NCI-H510A treated with DMSO at 0.1 percent for 48 hours (cell line): ENCODE measurements around the gene NR2C2.

Source experiments
- DNase-seq: peaks from one replicate; lab custom pipeline; 2025; lab: John Stamatoyannopoulos, UW

The NR2C2 gene

DNA sequence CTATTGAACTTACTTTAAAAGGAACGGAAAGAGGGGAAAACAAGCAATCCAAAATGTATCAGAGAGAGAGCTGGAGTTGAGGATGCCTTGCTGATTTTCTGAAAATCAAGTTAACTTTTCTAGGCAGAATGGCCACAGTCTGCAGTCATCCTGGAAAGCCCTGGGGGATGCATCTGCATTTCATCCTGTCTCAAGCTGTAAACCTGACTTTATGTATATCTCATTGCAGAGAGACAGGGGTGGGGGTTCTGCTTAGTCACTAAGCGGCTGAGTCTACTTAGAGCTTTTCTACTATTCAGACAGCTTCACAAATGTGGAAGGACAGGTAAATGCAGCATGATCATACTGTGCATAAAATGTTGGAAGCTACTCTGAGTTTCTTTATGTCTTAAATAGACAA lies 76.3 kb downstream of the NR2C2 start:
- no peak for DNase-seq

DNA sequence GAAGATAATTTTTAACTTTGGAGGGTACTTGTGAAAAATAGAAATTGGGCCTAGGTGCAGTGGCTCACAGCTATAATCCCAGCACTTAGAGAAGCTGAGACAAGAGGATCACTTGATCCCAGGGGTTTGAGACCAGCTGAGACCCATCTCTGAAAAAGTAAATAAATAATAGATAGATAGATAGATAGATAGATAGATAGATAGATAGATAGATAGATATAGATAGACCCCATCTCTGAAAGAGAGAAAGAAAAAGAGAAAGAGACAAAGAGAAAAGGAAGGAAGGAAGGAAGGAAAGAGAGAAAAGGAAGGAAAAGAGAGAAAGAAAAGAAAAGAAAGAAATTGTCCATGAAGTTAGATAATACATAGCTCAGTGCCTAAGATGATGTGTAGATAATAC lies 82.2 kb downstream of the NR2C2 start:
- no peak for DNase-seq

- no peak for DNase-seq
Measured at GRCh38 chr3:15032650-15033049, 85.3 kb downstream of the NR2C2 start.

DNA sequence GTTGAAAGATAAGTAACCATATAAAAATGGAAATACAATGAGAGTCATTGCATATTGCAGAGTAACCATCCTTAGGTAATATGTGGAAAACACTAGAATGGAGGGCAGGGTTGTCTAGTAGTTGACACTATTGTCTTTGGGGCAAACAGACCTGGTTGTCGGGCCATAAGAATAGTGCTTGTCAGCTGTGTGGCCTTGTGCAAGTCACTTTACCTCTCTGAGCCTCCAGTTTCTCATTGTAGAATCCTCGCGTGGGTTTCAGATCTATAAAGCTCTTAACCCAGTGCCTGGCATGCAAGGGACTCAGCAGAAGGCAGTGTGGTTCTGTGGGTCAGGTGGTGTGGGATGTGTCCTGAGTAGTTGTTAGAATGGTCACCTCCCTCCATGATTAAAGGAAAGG lies 85.7 kb downstream of the NR2C2 start:
- DNase-seq: no peak

- no peak for DNase-seq
Measured at GRCh38 chr3:15038306-15038705, 90.9 kb downstream of the NR2C2 start.

- no peak for DNase-seq
Measured at GRCh38 chr3:15040844-15041243, 93.5 kb downstream of the NR2C2 start.

DNA sequence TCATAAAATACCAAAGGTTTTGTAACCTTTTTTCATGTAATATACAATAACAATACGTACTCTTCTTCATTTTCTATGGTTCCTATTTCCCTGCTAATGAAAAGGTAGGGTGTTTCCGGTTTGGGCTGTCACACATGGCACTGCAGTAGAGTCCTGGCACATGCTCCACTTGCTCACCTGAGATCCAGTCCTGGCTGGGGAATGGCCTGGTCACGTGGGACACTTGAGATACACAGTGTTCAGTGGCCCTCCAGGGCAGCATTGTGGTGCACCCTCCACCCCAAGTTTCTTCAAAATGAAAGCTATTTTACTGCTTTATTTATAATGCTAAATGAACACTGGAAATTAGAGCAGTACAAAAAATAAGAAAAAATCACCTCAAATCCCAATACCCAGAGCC lies 94.6 kb downstream of the NR2C2 start:
- DNase-seq: no peak

- no peak for DNase-seq
Measured at GRCh38 chr3:15042936-15043335, 95.6 kb downstream of the NR2C2 start.

DNA sequence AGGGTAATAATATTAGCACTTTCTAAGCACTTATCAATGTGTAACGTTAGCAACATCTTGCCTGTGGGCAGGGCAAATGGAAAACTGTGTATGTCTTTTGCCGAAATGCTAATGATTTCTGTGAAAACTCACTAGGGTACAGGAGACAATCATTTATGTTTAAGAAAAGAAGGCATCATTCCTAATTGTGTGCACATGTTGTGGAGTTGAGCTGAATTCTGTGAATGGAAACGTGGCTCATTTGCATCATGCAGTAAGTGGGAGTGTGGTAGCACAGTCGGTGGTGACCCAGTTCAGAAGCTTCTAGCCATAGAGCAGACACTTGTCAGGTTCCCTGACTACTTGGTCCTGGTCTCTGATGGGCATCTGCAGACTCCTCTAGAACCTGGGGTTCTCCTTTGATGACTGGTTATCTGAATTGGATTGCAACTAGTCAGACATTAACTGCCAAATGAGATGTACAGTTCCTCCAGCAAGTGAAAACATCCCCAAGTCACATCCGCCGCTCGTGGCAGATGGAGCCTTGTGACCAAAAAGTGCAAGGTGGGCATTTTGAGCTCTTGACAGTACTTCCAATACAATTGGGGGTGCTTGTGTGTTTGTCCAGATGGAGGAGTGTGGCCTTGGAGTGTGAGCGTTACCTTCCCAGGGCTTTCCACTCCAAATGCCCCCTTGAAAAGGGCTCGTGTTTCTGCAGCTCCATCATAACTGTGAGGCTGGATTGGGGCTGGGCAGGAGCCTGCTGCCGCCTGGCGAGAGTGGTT lies 96.2 kb downstream of the NR2C2 start:
- no peak for DNase-seq

DNA sequence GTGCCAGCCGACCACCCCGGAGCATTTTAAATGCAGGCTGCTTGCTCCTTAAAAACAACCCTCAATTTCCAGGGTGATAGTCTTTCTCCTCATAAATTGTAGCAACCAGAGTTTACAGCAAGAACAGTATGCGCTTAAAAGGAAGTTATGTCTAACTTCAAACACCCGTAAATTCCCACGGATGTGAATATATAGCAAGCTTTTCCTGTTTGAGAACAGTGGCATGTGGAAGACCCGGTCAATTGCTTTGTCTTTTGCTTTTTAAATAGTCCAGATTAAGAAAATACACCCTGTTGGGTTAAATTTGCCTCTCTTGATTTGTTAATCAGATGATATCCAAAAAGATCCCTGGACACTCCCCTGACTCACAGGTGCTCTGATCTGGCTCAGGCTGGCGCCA lies 96.9 kb downstream of the NR2C2 start:
- DNase-seq: no peak

DNA sequence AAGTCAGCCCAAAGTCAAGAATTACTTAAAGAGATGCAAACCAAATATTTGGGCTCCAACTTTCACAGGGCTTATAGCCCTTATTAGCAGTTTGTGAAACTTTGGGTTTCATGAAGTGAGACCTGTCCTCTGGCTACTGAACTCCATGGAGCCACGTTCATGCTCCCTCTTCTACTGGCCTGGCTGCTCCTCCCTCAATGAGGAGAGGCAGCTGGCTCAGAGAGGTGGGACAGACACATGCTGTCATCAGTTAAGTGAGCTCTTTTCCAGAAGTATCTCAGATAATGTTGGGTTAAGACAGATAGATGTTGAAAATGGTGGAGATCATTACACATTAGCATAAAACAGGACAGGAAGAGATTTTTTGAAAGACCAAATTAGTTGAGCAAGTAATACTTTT lies 98.3 kb downstream of the NR2C2 start:
- DNase-seq: no peak

- no peak for DNase-seq
Measured at GRCh38 chr3:15049584-15049983, 102.2 kb downstream of the NR2C2 start.

DNA sequence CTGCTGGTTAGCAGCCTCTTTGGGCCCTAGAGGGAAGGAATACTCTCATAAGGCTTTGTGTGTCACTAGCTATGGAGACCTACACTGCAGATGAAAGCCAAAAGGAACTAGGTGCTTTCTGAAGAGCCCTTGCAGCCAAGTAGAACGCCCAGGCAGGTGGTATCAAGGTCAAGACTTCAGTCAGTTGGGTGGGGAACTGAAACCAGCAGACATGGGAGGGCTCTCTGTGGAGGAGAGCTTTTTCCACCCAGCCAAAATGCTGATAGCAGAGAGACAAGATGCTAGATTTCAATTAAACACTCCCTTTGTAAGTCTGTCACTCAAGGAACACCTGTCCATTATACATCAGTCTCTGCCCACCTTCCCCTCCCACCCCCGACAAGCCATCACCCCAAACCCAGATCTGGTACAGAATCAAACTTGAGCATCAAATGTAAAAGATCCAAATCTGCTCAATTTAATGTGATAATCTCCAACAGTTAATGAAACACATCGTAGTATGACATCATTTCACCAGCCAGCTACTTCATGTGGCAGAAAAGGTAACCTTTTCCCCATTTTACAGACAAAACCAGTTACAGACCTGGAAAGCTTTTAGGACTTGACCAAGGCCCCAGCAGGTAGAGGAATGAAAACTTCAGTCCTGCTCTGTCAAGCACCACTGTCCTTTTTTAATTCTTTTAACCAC lies 103.2 kb downstream of the NR2C2 start:
- DNase-seq: no peak

GRCh38 chr3:15051531-15051930 lies 104.1 kb downstream of the NR2C2 start:
- peak; percentile 34 for DNase-seq

GRCh38 chr3:15052335-15053242 lies 105.2 kb downstream of the NR2C2 start:
- no peak for DNase-seq

- DNase-seq: no peak
Measured at GRCh38 chr3:15053541-15053940, 106.2 kb downstream of the NR2C2 start.

DNA sequence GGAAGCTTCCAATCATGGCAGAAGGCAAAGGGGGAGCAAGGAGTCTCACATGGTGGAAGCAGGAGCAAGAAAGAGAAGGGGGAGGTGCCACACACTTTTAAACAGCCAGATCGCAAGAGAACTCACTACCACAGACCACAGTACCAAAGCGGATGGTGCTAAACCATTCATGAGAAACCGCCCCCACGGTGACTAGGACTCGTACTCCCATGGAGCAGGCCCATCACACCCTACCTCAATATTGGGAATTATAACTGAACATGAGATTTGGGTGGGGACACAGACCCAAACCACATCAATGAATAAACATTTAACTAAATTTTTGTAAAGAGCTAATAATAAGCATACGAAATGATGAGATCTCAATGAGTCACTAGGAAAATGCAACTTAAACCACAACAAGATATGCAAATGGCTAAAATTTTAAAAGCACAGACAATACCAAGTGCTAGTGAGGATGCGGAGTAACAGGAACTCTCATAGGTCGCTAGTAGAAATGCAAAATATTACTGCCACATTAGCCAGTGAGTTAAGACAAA lies 107.7 kb downstream of the NR2C2 start:
- DNase-seq: no peak

- DNase-seq: no peak
Measured at GRCh38 chr3:15056676-15057404, 109.5 kb downstream of the NR2C2 start.

DNA sequence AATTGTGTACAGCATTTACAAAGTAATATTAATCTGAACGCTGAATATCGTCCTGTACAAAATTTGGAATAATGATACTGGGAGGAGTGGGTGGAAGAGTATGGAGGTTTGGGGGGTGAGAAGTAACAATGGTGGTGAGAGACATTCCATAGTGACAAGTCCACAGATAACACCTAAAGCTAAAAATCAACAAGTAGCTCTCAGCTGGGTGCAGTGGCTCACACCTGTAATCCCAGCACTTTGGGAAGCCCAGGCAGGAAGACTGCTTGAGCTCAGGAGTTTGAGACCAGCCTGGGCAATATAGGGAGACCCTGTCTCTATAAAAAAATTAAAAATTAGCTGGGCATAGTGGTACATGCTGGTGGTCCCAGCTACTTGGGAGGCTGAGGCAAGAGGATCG lies 112.6 kb downstream of the NR2C2 start:
- DNase-seq: no peak

DNA sequence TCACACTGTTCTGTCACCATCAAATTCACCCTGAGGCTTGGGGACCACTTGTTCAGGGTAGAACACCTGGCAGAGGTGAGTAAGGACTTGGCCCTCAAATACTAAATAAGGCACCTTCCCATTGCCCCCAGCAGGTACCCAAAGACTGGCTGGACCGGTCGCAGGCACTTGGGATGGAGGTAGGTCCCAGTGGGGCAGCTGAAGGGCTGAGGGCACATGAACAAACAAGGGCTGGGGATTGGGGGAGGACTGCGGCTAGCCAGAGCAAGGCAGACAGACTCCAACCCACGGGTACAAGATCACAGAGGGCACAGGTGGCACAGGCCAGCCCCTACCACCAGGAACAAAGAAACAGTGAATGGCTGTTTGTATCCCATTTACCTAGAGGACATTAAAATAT lies 115.9 kb downstream of the NR2C2 start:
- peak; percentile 36 for DNase-seq

- DNase-seq: no peak
Measured at GRCh38 chr3:15063656-15064286, 116.4 kb downstream of the NR2C2 start.
